ENCODE measurements around the gene KLF11.

KLF11 gene

DNA sequence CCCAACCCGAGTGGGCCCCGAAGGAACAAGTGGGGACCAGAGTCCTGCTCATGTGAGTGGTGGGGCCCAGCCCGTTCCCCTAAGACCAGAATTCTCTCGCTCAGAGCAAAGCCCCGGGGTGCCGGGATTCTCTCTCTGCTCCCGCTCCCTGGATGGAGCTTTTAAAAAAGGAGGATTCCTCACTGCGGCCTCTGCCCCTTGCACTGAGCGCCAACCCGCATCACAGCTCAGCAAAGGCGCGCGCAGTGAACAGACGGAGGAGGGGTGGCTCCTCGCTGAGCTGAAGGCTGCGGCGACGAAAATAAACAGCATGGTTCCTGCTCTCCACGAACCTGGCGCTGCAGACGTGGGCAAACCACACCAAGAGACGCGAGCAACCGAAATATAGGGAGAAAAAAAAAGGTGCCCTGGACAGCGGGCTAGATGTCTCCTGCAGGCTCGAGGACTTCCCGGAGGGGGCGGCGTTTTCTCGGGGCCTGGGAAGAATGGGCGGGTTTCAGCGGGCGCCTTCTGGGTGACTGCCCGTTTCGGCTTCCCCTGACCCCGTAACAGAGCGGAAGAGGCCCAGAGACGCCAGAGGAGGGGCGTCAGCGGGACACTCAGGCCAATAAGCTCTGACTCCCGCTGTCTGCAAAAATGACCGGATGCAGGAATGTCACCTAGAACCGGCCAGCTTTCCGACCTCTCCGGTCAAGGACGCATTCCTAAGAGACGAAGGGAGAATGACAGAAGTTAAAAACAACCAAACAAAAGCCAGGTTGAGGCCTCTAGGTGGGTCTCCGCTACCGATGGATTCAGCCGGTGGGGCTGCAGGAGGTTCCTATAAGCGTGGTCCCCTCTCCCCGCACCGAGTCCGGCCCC, 819 bp upstream of the KLF11 start:
- H3K9me3 Mint-ChIP-seq = no peaks in the 10 kb centered on the region
- H3K4me1 Mint-ChIP-seq = peaks cover 25% of the 10 kb centered on the region
- H3K27ac Mint-ChIP-seq = peak overlapping the region; percentile 92
- no peaks in the 10 kb centered on the region for H3K27me3 Mint-ChIP-seq
- H3K36me3 Mint-ChIP-seq = no peaks in the 10 kb centered on the region
- peak overlapping the region; percentile 83 for H3K4me3 Mint-ChIP-seq

DNA sequence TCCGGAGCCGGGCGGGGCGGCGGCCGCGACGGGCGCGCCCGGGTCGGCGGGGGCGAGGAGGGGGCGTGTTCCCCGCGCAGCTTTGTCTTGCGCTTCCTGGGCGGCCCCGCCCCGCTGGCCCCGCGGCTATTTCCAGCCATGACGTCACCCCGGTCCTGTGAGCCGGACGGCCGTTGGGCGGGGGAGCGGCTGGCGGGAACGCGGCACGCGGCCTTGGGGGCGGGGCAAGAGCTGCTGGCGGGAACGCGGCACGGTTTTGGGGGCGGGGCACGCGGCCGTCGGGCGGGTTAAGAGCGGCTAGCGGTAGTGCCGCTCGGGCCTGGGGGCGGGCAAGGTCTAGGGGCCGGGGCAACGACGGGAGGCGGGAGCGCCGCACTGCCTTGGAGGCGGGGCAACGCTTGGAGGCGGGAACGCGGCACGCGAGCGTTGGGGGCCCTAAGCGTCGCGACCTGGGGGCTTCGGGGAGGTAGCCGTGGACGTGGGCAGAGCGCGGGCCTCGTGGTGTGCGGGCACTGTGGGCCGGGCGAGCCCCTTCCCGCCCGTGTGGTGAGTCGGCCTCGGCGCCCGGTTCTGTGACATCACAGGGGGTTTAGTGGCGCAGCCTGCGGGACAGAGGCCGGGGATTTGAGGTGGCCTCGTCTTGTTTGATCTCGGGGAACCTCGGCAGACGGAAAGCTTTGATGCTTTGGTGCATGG, 704 bp downstream of the KLF11 start:
- Mint-ChIP-seq H3K4me1 (peaks cover 25% of the 10 kb centered on the region), H3K9me3 (no peaks in the 10 kb centered on the region), H3K36me3 (no peaks in the 10 kb centered on the region), H3K27ac (peak overlapping the region; percentile 61), H3K27me3 (no peaks in the 10 kb centered on the region), H3K4me3 (peak overlapping the region; percentile 82)

- Mint-ChIP-seq H3K4me1 (peaks cover 25% of the 10 kb centered on the region), H3K27ac (peak overlapping the region; percentile 65), H3K36me3 (no peaks in the 10 kb centered on the region), H3K9me3 (no peaks in the 10 kb centered on the region), H3K4me3 (no peak overlapping the region), H3K27me3 (no peaks in the 10 kb centered on the region)
Measured at GRCh38 chr2:10045561-10046355, 2.4 kb downstream of the KLF11 start.

DNA sequence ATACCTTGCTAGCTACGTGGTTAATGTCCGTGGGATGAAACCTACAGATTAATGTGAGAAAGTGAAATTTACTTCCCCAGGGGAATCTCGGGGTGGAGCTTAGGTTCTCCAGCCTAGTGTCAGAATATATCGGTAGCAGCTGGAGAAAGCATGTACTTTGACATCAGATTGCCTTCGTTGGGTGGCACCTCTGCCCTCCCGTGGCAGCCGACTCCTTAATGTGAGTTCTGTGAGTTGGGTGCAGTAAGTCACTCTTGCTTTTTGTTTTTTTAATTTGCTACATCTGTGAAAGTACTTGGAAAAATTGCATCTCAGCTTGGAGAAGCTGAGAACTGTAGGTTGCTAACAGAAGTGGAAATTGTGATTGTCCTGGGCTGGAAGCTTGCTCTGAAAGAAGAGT, 3.6 kb downstream of the KLF11 start:
- Mint-ChIP-seq H3K4me1 (peaks cover 25% of the 10 kb centered on the region), H3K36me3 (no peaks in the 10 kb centered on the region), H3K9me3 (no peaks in the 10 kb centered on the region), H3K4me3 (no peak overlapping the region), H3K27me3 (no peaks in the 10 kb centered on the region), H3K27ac (no peak overlapping the region)

- peaks cover 1% of the 10 kb centered on the region for H3K36me3 Mint-ChIP-seq
- peaks cover 18% of the 10 kb centered on the region for H3K4me1 Mint-ChIP-seq
- no peaks in the 10 kb centered on the region for H3K27me3 Mint-ChIP-seq
- no peak overlapping the region for H3K4me3 Mint-ChIP-seq
- H3K9me3 Mint-ChIP-seq = no peaks in the 10 kb centered on the region
- no peak overlapping the region for H3K27ac Mint-ChIP-seq
Measured at GRCh38 chr2:10047616-10048500, 4.5 kb downstream of the KLF11 start.

DNA sequence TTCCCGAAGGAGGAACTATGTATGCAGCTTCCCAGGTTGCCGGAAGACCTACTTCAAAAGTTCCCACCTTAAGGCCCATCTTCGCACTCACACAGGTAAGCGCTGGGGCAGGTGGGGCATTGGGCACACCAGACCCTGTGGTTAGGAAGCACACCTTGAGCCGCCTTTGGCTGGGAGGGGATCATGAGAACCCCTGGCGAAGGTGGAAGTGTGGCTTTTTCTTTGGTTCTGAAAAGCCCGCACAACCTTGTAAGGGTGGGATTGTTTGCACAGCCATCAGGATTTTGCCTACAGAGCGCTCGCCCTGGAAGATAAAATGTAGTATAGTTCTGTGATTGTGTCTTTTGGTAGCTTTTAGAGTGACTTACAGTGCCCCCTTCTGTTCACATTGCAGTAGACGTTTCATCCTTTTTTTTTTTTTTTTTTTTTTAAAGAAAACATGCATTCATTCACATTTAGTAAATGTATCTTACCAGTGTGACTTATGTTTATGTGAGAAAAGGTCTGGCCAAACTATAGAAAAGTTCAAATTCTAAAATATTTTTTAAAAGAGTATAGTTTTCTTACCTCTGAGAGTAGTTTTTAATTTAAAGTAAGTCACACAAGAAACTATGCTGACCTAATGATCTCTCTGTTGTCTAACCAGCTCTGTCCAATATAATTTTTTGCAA, 5.3 kb downstream of the KLF11 start:
- H3K27ac Mint-ChIP-seq = no peak overlapping the region
- H3K27me3 Mint-ChIP-seq = no peaks in the 10 kb centered on the region
- H3K36me3 Mint-ChIP-seq = peaks cover 1% of the 10 kb centered on the region
- H3K4me1 Mint-ChIP-seq = peaks cover 17% of the 10 kb centered on the region
- H3K9me3 Mint-ChIP-seq = no peaks in the 10 kb centered on the region
- no peak overlapping the region for H3K4me3 Mint-ChIP-seq

GRCh38 chr2:10052216-10052615, 8.9 kb downstream of the KLF11 start:
- Mint-ChIP-seq H3K9me3 (no peaks in the 10 kb centered on the region), H3K27ac (no peak overlapping the region), H3K4me1 (peaks cover 6% of the 10 kb centered on the region), H3K4me3 (no peak overlapping the region), H3K27me3 (no peaks in the 10 kb centered on the region), H3K36me3 (peaks cover 3% of the 10 kb centered on the region)

GRCh38 chr2:10053351-10053750, 10.0 kb downstream of the KLF11 start:
- Mint-ChIP-seq H3K9me3 (no peaks in the 10 kb centered on the region), H3K27ac (no peak overlapping the region), H3K4me3 (no peak overlapping the region), H3K27me3 (no peaks in the 10 kb centered on the region), H3K4me1 (peaks cover 7% of the 10 kb centered on the region), H3K36me3 (peaks cover 3% of the 10 kb centered on the region)

DNA sequence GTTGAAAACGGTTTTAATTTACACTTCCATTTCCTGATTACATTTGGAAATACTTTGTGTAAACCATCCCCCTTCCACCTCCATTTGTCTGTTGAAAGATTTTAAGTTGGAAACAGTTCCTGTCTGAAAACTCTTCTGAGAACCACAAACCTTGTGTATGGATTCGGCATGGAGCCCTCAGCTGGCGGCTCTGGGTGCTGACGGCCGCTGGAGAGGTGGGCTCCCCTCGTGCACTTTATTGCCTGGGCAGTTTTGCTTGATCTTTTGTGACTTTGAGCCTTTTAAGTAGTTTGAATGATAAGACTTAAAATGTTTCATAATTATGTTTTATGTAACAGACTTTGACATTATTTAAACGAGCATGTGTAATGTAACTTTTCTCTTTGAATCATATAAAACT, 11.1 kb downstream of the KLF11 start:
- H3K36me3 Mint-ChIP-seq = peaks cover 3% of the 10 kb centered on the region
- H3K9me3 Mint-ChIP-seq = no peaks in the 10 kb centered on the region
- peaks cover 7% of the 10 kb centered on the region for H3K4me1 Mint-ChIP-seq
- H3K27me3 Mint-ChIP-seq = no peaks in the 10 kb centered on the region
- H3K4me3 Mint-ChIP-seq = no peak overlapping the region
- no peak overlapping the region for H3K27ac Mint-ChIP-seq

- Mint-ChIP-seq H3K4me1 (peaks cover 7% of the 10 kb centered on the region), H3K27ac (no peak overlapping the region), H3K4me3 (no peak overlapping the region), H3K36me3 (peaks cover 3% of the 10 kb centered on the region), H3K27me3 (no peaks in the 10 kb centered on the region), H3K9me3 (no peaks in the 10 kb centered on the region)
Measured at GRCh38 chr2:10054976-10055375, 11.6 kb downstream of the KLF11 start.

GRCh38 chr2:10056439-10056838, 13.1 kb downstream of the KLF11 start:
- H3K4me3 Mint-ChIP-seq = no peak overlapping the region
- no peaks in the 10 kb centered on the region for H3K9me3 Mint-ChIP-seq

DNA sequence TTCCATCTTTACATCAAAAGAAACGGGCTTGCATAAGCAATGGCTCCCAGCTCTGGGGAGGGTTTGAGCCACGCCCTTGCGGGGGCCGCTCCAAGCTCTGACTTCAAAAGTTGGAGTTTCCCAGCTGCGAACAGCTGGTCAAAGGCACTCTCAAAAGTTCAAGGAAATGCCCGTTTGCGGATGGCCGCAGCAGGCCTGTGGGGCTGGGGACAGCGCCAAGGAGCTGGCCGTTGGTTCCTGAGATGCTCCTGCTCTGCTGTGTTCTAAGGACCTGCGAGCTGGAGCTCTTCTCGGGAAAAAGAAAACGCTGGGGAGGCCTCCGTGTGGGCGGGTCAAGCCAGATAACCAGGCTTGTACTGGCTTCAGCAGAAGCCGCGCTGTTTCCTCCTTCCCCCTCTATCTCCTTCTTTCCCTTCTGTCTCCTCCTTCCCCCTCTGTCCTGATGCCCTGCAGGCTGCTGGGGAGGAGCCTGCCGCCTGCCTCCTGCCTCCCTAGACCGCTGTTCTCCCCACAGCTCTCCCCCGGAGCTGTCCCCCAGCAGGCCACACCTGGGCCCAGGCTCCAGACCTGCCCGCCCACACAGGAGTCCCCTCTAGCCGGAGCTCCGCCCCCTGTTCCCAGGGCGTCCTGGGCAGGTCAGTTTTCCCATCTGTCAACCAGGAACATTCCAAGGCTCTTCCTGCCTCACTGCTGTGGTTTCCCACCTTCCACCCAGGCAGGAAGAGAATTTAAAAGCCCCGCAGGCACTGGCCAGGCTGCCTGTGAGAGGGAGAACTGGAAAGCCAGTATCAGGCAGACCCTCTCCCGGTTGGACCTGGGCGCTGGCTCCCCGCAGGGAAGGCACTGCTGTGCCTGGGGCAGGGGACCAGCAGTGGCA, 14.1 kb downstream of the KLF11 start:
- H3K4me1 Mint-ChIP-seq = peaks cover 7% of the 10 kb centered on the region
- H3K36me3 Mint-ChIP-seq = peaks cover 2% of the 10 kb centered on the region
- H3K27ac Mint-ChIP-seq = no peak overlapping the region
- H3K4me3 Mint-ChIP-seq = no peak overlapping the region
- no peaks in the 10 kb centered on the region for H3K9me3 Mint-ChIP-seq
- no peaks in the 10 kb centered on the region for H3K27me3 Mint-ChIP-seq

More at GRCh38 chr2:10056439-10056838, 13.1 kb downstream of the KLF11 start:
- Mint-ChIP-seq H3K27ac (no peak overlapping the region), H3K4me1 (peaks cover 7% of the 10 kb centered on the region), H3K27me3 (no peaks in the 10 kb centered on the region), H3K36me3 (peaks cover 3% of the 10 kb centered on the region)

GRCh38 chr2:10058251-10059015, 15.1 kb downstream of the KLF11 start:
- H3K27me3 Mint-ChIP-seq = no peaks in the 10 kb centered on the region
- no peak overlapping the region for H3K4me3 Mint-ChIP-seq
- peaks cover 7% of the 10 kb centered on the region for H3K4me1 Mint-ChIP-seq
- peaks cover 2% of the 10 kb centered on the region for H3K36me3 Mint-ChIP-seq
- no peak overlapping the region for H3K27ac Mint-ChIP-seq
- no peaks in the 10 kb centered on the region for H3K9me3 Mint-ChIP-seq

Data from activated naive CD4-positive, alpha-beta T cell treated with anti-CD3 and anti-CD28 coated beads, Interleukin-2, amount 50 U/mL, for 24 hours (primary cell).